Measurements from ENCODE around the gene PRAMEF20.
"Not testable (repeated sequence)": the region's sequence is repeated elsewhere in the genome, so short reads cannot be mapped to it uniquely, and the experiment has no call there.

PRAMEF20 gene

DNA sequence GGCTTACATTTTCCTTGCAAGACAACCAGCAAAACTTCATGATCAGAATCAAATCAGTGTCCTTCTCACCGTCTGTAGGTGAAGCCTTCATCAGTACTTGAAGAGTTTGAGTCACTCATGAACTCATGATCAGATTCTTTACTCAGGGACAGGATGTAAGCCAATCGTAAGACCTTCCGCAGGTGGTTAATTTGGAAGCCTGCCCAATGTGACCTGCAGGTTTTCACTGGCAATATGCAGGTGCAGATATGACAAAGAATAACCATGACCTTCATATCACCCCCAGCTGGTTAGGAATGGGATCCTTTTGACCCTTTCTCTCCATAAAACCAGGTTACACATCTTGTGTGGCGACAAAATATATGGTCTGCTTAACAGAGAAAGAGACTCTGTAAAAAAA, 2.4 kb upstream of the PRAMEF20 start:
- no peak for TF ChIP-seq CTCF (IDR thresholded peaks at IDR 0.05; ENCODE audit: poor library complexity, severe bottlenecking)
- ATAC-seq (ENCODE audit: low read depth), result no peak
- H3K27me3 ChIP-seq (ENCODE audit: insufficient read depth, poor library complexity, severe bottlenecking), result no peaks in the 10 kb centered on the region

DNA sequence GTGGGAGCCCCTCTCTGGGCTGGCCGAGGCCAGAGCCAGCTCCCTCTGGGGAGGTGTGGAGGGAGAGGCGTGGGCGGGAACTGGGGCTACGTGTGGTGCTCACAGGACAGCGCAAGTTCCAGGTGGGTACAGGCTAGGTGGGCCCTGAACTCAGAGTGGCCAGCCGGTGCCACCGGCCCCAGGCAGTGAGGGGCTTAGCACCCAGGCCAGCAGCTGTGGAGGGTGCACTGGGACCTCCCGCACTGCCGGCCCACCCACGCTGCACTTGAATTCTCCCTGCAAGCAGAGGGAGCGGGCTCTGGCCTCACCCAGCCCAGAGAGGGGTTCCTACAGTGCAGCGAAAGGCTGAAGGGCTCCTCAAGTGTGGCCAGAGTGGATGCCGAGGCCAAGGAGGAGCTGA, 20.2 kb downstream of the PRAMEF20 start:
- no peaks in the 10 kb centered on the region for H3K9me3 ChIP-seq (ENCODE audit: severe bottlenecking)
- no peak for TF ChIP-seq CTCF (IDR thresholded peaks at IDR 0.05; ENCODE audit: poor library complexity, severe bottlenecking)
- H3K4me1 ChIP-seq (ENCODE audit: insufficient read depth, poor library complexity, severe bottlenecking), result no peaks in the 10 kb centered on the region
- no peak for DNase-seq (ENCODE audit: low spot score)
- H3K4me3 ChIP-seq (ENCODE audit: severe bottlenecking), result no peak overlapping the region
- no peaks in the 10 kb centered on the region for H3K36me3 ChIP-seq (ENCODE audit: low read depth)
- no peak overlapping the region for H3K27ac ChIP-seq (ENCODE audit: poor library complexity, severe bottlenecking)
- ATAC-seq (ENCODE audit: low read depth), result no peak
- no peaks in the 10 kb centered on the region for H3K27me3 ChIP-seq (ENCODE audit: insufficient read depth, poor library complexity, severe bottlenecking)

More for the DNA sequence above, 2.4 kb upstream of the PRAMEF20 start:
- Histone ChIP-seq H3K36me3 (ENCODE audit: low read depth) (no peaks in the 10 kb centered on the region), H3K9me3 (ENCODE audit: severe bottlenecking) (no peaks in the 10 kb centered on the region), H3K4me3 (ENCODE audit: severe bottlenecking) (no peak overlapping the region), H3K4me1 (ENCODE audit: insufficient read depth, poor library complexity, severe bottlenecking) (no peaks in the 10 kb centered on the region), H3K27ac (ENCODE audit: poor library complexity, severe bottlenecking) (no peak overlapping the region)
- no peak for DNase-seq (ENCODE audit: low spot score)

GRCh38 chr1:13432251-13432650, 22.0 kb downstream of the PRAMEF20 start:
- Histone ChIP-seq H3K4me1 (ENCODE audit: insufficient read depth, poor library complexity, severe bottlenecking) (no peaks in the 10 kb centered on the region), H3K9me3 (ENCODE audit: severe bottlenecking) (no peaks in the 10 kb centered on the region), H3K27ac (ENCODE audit: poor library complexity, severe bottlenecking) (no peak overlapping the region), H3K36me3 (ENCODE audit: low read depth) (no peaks in the 10 kb centered on the region), H3K4me3 (ENCODE audit: severe bottlenecking) (no peak overlapping the region), H3K27me3 (ENCODE audit: insufficient read depth, poor library complexity, severe bottlenecking) (no peaks in the 10 kb centered on the region)
- ATAC-seq (ENCODE audit: low read depth), result no peak
- TF ChIP-seq CTCF (IDR thresholded peaks at IDR 0.05; ENCODE audit: poor library complexity, severe bottlenecking), result no peak
- DNase-seq (ENCODE audit: low spot score), result no peak

DNA sequence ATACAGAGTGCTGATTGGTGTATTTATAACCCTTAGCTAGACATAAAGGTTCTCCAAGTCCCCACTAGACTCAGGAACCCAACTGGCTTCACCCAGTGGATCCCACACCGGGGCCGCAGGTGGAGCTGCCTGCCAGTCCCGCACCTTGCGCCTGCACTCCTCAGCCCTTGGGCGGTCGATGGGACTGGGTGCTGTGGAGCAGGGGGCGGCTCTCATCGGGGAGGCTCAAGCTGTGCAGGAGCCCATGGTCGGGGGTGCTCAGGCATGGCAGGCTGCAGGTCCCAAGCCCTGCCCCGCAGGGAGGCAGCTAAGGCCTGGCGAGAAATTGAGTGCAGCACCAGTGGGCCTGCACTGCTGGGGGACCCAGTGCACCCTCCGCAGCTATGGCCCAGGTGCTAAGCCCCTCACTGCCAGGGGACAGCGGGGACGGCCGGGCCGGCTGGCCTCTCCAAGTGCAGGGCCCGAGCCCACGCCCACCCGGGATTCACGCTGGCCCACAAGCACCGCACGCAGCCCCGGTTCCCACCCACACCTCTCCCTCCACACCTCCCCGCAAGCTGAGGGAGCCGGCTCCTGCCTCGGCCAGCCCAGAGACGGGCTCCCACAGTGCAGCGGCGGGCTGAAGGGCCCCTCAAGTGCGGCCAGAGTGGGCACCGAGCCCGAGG, 23.6 kb downstream of the PRAMEF20 start:
- not testable (repeated sequence) for H3K27me3 ChIP-seq (ENCODE audit: insufficient read depth, poor library complexity, severe bottlenecking); H3K9me3 ChIP-seq (ENCODE audit: severe bottlenecking); H3K36me3 ChIP-seq (ENCODE audit: low read depth); H3K4me1 ChIP-seq (ENCODE audit: insufficient read depth, poor library complexity, severe bottlenecking); ATAC-seq (ENCODE audit: low read depth); H3K27ac ChIP-seq (ENCODE audit: poor library complexity, severe bottlenecking); H3K4me3 ChIP-seq (ENCODE audit: severe bottlenecking); DNase-seq (ENCODE audit: low spot score)

DNA sequence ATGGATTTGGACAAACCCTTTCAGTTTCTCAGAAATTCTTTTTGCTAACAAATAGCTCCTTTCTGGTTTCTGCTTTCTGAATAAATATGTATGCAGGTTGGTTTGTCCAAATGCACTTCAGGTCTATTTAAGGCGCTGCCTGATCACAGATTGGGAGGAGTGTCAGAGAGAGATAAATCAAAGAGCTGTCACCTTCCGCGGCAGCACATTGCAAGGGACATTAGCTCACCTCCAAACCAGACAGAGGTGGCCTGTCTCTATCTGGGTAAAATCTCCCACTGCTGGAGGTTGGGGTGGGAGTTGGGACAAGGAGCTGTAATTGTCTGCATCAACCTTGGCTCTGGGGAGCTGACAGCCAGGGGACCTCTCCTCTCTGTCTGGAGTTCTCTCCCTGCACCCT, 25.2 kb downstream of the PRAMEF20 start:
- no peak for TF ChIP-seq CTCF (IDR thresholded peaks at IDR 0.05; ENCODE audit: poor library complexity, severe bottlenecking)
- no peak for ATAC-seq (ENCODE audit: low read depth)
- no peaks in the 10 kb centered on the region for H3K9me3 ChIP-seq (ENCODE audit: severe bottlenecking)
- DNase-seq (ENCODE audit: low spot score), result no peak
- H3K4me1 ChIP-seq (ENCODE audit: insufficient read depth, poor library complexity, severe bottlenecking), result no peaks in the 10 kb centered on the region
- H3K27me3 ChIP-seq (ENCODE audit: insufficient read depth, poor library complexity, severe bottlenecking), result no peaks in the 10 kb centered on the region
- no peaks in the 10 kb centered on the region for H3K36me3 ChIP-seq (ENCODE audit: low read depth)
- no peak overlapping the region for H3K4me3 ChIP-seq (ENCODE audit: severe bottlenecking)
- no peak overlapping the region for H3K27ac ChIP-seq (ENCODE audit: poor library complexity, severe bottlenecking)

DNA sequence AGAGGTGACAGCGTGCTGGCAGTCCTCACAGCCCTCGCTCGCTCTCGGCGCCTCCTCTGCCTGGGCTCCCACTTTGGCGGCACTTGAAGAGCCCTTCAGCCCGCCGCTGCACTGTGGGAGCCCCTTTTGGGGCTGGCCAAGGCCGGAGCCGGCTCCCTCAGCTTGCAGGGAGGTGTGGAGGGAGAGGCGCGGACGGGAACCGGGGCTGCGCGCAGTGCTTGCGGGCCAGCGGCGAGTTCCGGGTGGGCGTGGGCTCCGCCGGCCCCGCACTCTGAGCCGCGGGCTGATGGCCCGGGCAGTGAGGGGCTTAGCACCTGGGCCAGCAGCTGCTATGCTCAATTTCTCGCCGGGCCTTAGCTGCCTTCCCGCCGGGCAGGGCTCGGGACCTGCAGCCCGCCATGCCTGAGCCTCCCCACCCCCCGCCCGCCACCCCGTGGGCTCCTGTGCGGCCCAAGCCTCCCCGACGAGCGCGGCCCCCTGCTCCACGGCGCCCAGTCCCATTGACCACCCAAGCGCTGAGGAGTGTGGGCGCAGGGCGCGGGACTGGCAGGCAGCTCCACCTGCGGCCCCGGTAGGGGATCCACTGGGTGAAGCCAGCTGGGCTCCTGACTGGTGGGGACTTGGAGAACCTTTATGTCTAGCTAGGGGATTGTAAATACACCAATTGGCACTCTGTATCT, 29.0 kb downstream of the PRAMEF20 start:
- not testable (repeated sequence) for H3K27me3 ChIP-seq (ENCODE audit: insufficient read depth, poor library complexity, severe bottlenecking); H3K9me3 ChIP-seq (ENCODE audit: severe bottlenecking); H3K4me1 ChIP-seq (ENCODE audit: insufficient read depth, poor library complexity, severe bottlenecking); H3K27ac ChIP-seq (ENCODE audit: poor library complexity, severe bottlenecking); DNase-seq (ENCODE audit: low spot score); H3K36me3 ChIP-seq (ENCODE audit: low read depth); H3K4me3 ChIP-seq (ENCODE audit: severe bottlenecking); ATAC-seq (ENCODE audit: low read depth)

Measured in RWPE2 (cell line).